Esophagus muscularis mucosa (tissue), 4 donors: ENCODE data around the gene CHRNA5.

Experiments
- EP300 ChIP-seq: sonication (generic); formaldehyde crosslinking; IDR thresholded peaks from one replicate; pipeline ENCODE4 v1.6.1; 2017; ENCODE audit warnings: antibody characterized with exemption
- POLR2A ChIP-seq: fragments of 450-650 bp; IDR thresholded peaks from one replicate; pipeline ENCODE4 v1.6.1; 2017; ENCODE audit warnings: antibody characterized with exemption, moderate library complexity, mild to moderate bottlenecking, low read depth
- TF ChIP-seq, protein P1 (sequence below), 3 experiments: fragments of 200-600 bp in 2 of 3; fragments of 450-650 bp in 1 of 3; sonication (generic) in 2 of 3; IDR thresholded peaks; one replicate each; pipeline ENCODE4 v1.5.1; 2017 to 2019; ENCODE audit warnings: antibody characterized with exemption in 3 of 3, mild to moderate bottlenecking in 2 of 3, moderate library complexity in 1 of 3

DNA sequence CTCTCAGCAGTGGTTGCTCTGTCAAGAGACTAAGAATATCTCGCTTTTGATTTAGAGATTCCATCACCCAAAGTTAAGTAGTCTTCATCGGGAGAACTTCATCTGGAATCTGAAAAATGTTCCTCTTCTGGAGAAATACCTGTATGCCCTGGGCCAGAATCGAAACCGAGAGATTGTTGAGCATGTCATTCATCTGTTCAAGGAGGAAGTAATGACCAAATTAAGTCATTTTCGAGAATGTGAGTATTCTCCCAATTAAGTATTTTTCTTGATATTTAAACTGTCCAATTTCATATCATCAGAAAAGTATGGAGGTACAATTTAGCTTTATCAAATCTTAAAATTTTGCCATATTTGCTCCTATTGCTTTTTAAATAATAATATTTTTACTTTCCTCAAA is 38.0 kb upstream of the CHRNA5 start:
- TF ChIP-seq, protein P1, sequence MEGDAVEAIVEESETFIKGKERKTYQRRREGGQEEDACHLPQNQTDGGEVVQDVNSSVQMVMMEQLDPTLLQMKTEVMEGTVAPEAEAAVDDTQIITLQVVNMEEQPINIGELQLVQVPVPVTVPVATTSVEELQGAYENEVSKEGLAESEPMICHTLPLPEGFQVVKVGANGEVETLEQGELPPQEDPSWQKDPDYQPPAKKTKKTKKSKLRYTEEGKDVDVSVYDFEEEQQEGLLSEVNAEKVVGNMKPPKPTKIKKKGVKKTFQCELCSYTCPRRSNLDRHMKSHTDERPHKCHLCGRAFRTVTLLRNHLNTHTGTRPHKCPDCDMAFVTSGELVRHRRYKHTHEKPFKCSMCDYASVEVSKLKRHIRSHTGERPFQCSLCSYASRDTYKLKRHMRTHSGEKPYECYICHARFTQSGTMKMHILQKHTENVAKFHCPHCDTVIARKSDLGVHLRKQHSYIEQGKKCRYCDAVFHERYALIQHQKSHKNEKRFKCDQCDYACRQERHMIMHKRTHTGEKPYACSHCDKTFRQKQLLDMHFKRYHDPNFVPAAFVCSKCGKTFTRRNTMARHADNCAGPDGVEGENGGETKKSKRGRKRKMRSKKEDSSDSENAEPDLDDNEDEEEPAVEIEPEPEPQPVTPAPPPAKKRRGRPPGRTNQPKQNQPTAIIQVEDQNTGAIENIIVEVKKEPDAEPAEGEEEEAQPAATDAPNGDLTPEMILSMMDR (IDR thresholded peaks at IDR 0.05) = no peak
- TF ChIP-seq POLR2A = no peak
- TF ChIP-seq EP300 = no peak
